Measurements from ENCODE around the gene XPOT.
A peak's percentile ranks its signal among the peaks of the same experiment; 100 is the strongest.
"Not testable (repeated sequence)": the region's sequence is repeated elsewhere in the genome, so short reads cannot be mapped to it uniquely, and the experiment has no call there.

XPOT gene, protein sequence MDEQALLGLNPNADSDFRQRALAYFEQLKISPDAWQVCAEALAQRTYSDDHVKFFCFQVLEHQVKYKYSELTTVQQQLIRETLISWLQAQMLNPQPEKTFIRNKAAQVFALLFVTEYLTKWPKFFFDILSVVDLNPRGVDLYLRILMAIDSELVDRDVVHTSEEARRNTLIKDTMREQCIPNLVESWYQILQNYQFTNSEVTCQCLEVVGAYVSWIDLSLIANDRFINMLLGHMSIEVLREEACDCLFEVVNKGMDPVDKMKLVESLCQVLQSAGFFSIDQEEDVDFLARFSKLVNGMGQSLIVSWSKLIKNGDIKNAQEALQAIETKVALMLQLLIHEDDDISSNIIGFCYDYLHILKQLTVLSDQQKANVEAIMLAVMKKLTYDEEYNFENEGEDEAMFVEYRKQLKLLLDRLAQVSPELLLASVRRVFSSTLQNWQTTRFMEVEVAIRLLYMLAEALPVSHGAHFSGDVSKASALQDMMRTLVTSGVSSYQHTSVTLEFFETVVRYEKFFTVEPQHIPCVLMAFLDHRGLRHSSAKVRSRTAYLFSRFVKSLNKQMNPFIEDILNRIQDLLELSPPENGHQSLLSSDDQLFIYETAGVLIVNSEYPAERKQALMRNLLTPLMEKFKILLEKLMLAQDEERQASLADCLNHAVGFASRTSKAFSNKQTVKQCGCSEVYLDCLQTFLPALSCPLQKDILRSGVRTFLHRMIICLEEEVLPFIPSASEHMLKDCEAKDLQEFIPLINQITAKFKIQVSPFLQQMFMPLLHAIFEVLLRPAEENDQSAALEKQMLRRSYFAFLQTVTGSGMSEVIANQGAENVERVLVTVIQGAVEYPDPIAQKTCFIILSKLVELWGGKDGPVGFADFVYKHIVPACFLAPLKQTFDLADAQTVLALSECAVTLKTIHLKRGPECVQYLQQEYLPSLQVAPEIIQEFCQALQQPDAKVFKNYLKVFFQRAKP

DNA sequence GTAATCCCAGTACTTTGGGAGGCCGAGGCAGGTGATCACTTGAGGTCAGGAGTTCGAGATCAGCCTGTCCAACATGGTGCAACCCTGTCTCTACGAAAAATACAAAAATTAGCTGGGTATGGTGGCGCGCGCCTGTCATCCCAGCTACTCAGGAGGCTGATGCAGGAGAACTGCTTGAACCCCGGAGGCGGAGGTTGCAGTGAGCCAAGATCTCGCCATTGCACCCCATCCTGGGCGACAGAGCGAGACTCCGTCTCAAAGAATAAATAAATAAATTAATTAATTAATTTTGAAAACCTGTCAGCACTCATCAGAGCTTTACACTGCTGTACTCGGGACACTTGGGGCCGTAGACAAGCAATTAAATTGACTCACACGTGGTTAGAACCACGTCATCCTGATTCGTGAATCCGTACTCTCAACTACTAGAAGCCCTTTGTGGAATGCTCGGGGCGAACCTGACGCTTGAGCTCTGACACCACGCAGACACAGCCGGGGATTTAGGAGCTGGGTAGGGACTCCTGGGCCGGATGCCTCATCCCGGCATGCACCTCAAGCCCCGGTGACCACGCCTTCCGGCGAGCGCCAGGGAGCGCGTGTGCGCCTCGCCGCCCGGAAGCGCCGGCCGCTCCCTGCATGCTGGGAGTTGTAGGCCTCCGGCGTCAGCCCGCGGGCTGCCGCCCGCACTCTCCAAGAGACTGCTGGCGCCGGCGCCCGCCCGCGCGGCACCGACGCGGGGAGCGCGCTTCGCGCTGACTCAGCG lies at the start of gene XPOT:
XPOT (plus strand) TSS at position 686 of the 763 bp plus-strand sequence. CDS start 5,644 bp downstream, outside the sequence.
- peak; percentile 82 for DNase-seq (ENCODE audit: low read depth, low spot score)

DNA sequence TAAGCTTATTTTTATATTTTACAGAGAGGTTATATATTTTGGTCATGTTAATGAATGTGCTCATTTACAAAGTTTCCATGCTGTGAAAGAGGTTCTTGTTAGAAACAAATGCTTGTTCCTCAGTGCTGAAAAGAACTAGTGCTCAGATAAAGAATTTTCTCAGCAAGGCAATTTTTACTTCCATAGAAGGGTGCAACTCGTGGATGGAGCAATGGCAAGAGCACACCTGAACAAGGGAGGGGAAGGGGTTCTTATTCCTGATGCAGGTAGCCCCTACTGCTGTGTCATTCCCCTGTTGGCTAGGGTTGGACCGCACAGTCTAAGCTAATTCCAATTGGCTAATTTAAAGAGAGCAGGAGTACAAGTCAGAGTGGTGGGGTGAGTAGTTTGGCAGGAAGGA lies 48.0 kb upstream of the XPOT start:
- DNase-seq (ENCODE audit: low read depth, low spot score): not testable (repeated sequence)

DNA sequence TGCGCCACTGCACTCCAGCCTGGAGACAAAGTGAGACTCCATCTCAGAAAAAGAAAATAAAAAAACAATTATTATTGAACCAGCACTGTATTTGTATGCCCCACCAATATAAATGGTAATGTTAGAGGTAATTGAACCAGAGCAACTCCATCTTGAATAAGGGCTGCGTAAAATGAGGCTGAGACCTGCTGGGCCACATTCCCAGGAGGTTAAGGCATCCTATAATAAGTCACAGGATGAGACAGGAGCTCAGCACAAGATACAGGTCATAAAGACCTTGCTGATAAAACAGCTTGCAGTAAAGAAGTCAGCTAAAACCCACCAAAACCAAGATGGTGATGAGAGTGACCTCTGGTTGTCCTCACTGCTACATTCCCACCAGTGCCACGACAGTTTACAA lies 43.0 kb upstream of the XPOT start:
- not testable (repeated sequence) for DNase-seq (ENCODE audit: low read depth, low spot score)

DNA sequence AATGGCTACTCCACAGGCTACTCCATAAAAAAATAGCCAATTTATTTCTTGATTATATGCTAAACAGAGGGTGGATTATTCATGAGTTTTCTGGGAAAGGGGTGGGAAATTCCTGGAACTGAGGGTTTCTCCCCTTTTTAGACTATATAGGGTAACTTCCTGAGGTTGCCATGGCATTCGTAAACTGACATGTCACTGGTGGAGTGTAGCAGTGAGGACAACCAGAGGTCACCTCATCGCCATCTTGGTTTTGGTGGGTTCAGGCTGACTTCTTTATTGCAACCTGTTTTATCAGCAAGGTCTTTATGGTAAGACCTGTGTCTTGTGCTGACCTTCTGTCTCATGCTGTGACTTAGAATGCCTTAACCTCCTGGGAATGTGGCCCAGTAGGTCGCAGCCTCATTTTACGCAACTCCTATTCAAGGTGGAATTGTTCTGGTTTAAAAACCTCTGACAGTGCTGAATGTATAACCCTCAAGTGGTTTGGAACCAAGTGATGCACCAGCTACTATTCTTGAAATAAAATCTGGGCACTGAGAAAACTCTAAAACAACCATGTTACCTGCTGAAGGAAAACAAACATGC lies 41.4 kb upstream of the XPOT start:
- DNase-seq (ENCODE audit: low read depth, low spot score): no peak

DNA sequence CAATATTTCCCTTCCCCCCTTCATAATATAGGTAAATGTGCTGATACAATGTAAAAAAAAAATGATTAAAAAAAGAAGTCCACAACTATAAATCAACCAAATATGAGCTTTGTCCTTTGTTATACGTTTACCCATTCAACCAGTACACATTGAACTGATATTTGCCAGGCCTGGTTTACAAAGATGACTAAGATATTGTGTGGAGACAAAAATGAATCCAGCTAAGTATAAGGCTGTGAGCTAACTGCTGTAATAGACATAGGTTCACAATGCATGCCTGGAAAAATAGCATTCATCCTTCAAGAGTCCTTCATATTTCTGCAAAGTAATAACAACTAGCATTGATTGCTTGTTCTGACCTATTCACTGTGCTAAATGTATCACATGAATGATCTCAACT lies 20.5 kb upstream of the XPOT start:
- no peak for DNase-seq (ENCODE audit: low read depth, low spot score)

DNA sequence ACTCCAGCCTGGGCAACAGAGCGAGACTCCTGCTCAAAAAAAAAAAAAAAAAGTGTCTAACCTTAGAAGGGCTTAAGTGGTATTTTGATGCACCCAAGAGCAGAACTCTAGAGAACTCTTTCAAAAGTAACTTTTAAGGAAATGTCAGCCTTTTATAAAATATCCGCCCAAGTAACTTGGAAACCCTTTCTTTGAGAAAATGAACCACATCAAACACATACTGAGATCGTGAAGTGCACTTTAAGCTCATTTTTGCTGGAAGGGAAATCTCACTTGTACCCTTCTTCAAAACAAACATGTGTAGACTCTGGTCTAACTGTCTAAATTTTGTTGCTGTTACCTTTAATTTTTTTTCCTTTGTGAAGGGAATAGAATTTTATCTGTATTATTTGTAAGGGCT lies 19.2 kb upstream of the XPOT start:
- DNase-seq (ENCODE audit: low read depth, low spot score): no peak

DNA sequence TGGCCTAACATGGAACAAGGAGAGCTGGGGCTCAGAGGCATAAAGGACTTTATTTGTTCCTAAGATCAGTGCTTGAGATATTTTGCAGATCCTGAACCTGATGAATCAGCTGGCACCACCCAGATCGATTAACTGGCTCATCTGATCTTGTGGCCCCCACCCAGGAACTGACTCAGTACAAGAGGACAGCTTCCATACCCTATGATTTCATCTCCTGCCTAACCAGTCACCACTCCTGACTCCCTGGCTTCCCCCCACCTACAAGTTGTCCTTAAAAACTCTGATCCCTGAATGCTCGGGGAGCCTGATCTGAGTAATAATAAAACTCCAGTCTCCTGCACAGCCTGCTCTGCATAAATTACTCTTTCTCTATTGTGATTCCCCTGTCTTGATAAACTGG lies 18.7 kb upstream of the XPOT start:
- no peak for DNase-seq (ENCODE audit: low read depth, low spot score)

DNA sequence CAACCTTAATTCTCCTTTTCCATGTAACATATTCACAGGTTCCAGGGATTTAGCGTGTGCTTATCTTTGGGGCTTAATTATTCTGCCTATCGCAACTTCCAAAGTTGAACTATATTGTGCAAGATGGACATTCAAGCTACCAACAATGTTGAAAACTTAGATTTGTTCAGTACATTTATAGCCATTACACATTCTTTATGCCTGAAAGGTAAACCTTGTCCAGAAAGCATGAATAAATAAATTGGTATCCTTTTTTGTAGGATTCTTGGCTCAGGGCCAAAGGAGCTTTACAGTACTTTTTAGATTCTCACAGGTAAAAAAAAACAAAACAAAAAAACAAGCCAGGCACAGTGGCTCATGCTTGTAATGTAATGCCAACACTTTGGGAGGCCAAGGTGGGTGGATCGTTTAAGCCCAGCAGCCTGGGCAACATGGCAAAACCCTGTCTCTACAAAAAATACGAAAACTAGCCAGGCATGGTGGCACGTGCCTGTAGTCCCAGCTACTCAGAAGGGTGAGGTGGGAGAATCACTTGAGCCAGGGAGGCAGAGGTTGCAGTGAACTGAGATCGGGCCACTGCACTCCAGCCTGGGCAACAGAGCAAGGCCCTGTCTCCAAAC lies 16.9 kb upstream of the XPOT start:
- no peak for DNase-seq (ENCODE audit: low read depth, low spot score)

DNA sequence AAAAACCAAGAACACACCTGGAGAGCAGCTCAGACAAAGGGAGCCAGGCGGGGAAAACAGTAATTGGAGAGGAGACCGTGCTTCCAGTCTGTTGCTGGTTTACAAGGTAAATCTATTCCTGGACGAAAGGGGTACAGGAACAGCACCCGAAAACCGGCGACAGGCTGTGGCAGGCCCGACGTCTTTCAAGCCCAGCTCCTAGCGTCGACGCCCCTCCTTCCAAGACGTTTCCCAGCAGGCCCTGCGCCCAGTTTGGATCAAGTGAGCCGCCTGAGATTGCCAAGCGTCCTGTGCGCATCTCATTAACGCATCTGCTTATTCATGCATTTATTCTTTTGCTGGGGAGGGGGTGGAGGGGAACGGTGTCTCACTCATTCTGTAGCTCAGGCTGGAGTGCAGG lies 15.0 kb upstream of the XPOT start:
- no peak for DNase-seq (ENCODE audit: low read depth, low spot score)

DNA sequence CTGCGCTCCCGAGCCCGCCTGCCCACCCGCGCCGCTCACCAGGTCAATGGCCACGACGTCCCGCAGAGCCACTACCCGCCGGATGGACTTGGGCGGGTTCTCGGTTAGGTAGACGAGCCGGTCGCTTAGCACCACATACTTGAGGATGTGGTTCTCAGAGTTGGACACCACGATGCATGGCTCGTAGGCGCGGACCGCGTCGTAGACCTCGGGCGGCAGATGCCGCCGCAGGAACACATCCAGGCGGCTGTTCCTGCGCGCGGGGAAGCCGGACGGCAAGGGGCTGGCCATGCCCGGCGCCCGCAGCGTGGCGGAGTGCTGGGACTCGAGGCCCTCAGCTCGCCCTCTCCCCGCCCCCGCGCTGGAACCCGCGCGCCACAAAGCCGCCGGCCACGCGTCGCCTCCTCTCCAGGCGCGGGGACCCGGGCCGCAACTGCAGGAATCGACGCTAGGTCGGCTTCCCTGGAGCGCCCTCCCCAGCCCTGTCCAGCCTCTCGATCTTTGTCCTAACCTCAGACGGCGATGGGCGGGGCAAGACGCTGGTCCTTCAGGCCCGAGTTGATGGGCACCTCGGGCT lies 13.8 kb upstream of the XPOT start, which contains the start of gene C12orf56:
C12orf56 (minus strand) TSS at position 484 of the 577 bp plus-strand sequence; CDS start at position 291, 193 bp downstream.
- no peak for DNase-seq (ENCODE audit: low read depth, low spot score)

DNA sequence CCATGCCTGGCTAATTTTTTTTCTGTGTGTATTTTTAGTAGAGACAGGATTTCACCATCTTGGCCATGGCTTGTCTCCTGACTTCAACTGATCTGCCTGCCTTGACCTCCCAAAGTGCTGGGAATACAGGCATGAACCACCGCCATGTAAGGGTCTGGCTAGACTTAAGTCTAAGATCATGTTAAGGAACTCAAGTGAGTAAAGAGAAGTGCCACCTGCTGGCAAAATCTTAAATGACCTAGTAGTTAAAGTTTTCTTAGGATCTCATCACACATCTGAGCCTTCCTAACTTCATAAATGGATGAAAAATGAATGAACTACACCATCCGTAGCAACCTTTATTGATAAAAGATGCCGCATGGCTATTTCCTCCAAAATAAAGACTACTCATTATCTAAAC lies 12.0 kb upstream of the XPOT start:
- DNase-seq (ENCODE audit: low read depth, low spot score): no peak

DNA sequence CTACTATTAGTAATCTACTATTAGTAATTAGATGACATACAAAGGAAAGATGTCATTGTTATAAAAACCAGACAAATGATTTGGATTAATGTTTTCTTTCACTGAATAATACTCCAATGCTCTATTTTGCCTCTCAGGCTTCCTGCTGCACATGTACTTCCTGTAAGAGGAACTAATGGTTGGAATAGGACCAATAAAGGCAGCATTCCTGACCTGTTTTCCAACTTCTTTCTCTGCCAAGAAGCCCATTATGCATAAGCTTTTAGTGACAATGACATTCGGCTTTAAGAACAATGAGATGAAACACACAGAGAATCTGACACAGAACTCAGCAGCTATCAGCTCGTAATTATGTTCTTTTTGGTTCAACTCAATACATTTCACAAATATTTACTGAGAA lies 8.5 kb upstream of the XPOT start:
- no peak for DNase-seq (ENCODE audit: low read depth, low spot score)

DNA sequence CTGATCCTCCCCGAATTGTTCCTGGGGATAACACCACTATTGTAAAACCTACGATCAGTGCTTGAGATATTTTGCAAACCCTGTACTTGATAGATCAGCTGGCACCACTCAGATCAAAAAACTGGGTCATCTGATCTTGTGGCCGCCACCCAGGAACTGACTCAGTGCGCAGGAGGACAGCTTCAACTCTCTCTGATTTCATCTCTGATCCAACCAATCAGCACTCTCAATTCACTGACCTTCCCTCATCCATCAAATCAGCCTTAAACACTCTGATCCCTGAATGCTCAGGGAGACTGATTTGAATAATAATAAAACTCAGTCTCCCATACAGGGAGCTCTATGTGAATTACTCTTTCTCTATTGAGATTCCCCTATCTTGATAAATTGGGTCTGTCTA lies 4.2 kb upstream of the XPOT start:
- no peak for DNase-seq (ENCODE audit: low read depth, low spot score)

DNA sequence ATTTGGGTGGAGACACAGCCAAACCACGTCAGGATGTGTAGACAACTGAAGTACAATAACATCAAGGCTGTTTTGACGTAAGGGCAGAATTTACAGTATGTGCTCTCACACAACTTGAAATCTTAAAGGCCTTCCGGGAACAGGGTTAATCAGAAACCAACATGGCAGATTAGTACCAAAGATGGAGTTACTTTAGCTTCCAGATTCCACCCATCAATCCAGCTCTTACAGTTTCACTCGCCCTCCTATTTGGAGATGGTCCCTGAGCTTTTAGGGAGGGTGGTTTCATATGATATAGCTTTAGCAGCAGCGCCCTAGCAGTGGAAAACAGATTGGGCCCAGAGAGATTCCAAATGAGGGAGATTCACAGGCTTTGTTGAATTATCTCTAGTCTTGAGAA lies 2.0 kb upstream of the XPOT start:
- no peak for DNase-seq (ENCODE audit: low read depth, low spot score)

DNA sequence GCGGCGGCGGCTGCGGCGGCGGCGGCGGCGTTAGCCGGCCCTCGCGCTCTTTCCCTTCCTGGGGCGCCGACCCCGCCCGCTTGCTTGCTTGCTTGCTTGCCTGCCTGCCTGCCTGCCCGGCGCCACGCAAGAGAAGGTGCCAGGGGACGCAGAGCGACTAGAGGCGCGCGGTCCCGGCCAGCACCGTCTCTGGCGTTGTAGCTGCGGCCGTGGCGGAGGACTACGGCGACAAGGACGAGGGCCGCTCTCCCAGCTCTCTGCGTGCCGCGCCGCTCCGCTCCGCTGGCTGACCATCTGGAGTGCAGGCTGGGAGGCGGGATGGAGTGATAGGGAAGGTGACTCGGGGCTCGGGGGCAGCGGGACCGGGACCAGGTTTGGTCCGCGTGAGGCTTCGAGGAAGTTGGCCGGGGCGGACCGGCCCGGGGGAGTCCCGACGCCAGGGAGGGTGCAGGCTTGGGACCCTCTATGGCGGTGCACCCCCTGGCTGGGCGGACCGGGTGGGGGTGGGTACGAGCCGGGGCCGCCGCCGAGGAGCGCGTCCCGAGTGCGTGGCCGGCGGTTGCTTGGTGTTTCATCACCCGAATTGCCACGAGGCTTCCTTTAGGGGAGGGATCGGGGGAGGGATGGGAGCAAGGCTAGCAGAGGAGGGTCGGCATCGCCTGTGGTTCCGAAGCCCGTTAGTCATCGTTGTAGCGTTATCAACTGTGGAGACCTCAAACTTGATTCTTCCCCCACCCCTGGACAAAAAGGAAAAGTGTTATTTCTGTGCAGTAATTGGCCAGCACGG lies 471 bp downstream of the XPOT start:
- DNase-seq (ENCODE audit: low read depth, low spot score): peak; percentile 40

DNA sequence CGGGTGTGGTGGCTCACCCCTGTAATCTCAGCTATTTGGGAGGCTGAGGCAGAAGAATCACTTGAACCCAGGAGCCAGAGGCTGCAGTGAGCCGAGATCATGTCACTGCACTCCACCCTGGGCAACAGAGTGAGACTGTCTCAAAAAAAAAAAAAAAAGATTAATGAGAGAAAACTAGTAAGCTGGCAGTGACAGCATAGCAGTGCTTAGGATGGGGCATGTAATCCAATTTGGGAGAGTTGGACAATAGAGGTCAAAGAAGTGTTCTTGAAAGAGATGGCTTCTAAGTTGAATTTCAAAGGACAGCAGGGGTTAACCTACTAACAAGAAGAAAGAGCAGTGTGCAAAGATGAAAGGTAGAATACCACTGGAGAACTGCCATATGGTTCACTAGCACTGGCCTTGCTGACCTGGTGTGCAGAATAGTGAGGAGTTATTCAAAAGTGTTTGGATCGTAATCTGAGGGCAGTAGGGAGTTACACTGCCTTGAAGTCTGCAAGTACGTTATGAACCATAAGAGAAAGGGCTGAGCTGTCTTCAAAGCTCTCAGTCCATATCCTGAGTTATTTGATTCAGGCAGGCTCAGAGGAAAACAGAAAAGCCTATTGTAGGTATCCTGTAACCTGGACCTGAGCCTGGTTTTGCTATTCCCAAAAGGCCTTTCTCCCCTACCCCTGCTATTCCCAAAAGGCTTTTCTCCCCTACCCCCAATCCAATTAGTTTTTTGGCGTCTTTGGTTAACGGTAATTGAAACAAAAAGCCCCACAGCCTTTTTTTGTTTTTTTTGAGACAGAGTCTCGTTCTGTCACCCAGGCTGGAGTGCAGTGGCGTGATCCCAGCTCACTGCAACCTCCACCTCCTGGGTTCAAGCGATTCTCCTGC lies 3.4 kb downstream of the XPOT start:
- DNase-seq (ENCODE audit: low read depth, low spot score): no peak

DNA sequence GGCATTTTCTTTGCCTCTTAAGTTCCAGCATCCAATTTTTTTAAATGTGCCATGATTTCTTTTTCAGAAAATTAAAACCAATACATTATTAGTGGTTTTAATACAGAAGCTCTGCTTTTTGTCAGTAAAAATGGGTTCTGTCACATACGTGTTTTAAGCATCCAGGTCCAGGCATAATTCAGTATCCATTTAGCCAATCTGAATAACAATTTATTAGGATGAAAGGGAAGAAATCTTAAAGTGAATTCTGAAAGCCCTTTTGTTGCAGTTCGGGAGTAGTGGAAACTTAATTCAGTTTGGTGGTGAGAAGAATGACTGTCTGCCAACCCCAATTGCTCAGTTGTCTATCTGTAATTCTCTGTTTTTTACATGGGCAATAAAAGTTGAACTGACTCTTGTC lies 7.2 kb downstream of the XPOT start:
- DNase-seq (ENCODE audit: low read depth, low spot score): no peak

DNA sequence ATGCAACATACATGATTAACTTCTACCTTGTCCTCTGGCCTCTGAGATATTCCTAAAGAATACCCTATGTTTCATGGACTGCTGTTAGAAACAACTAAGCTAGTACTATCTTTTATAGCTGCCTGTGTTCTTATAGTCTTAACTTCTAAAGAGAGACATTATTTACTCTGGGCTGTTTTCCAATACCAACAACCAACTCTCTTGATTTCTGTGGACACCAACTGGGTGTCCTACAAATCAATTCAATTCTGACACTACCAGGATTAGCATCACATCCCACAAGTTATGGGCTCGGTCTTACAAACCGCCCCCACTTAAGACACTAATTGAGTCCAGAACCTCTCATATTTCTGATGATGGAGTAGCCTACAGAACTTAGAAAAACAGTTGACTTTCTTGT lies 8.3 kb downstream of the XPOT start:
- no peak for DNase-seq (ENCODE audit: low read depth, low spot score)

DNA sequence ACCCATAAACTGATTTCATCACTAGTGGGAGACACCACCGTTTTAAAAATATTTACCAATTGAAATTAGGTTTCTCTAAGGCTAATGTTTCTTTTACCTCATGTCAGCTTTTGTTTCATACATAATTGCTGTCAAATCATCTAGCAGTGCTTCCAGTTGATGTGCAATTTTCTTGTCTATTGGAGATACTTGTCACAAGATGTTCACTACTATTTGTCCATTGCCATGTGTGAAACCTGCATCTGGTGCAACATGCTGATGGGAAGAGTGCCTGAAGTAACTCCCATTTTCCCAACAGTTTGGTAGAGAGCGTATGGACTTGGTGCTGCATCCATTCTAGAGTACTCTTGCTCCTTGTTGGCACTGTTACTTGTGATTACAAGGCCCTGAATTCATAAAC lies 9.7 kb downstream of the XPOT start:
- DNase-seq (ENCODE audit: low read depth, low spot score): no peak

Data from activated CD4-positive, CD25-positive, alpha-beta regulatory T cell treated with anti-CD3 and anti-CD28 coated beads, Interleukin-2, amount 50 U/mL, for 16 hours (primary cell).